ENCODE results near the gene EXOSC9. TPM values are rescaled to one million over a fixed set of nuclear protein-coding genes. Genes with fewer than 3 reads are reported as not detected.

EXOSC9 gene
- total RNA-seq, 2 experiments from 2014 or later = 54.2 to 56.8 TPM

- ChIA-PET CTCF (no interaction called here), POLR2A (no interaction called here)
- no peak for ATAC-seq
- no peaks in the 10 kb centered on the region for H3K36me3 Mint-ChIP-seq (ENCODE audit: low read depth)
- no peak overlapping the region for H3K27ac Mint-ChIP-seq
- no peak for DNase-seq
- no peaks in the 10 kb centered on the region for H3K9me3 Mint-ChIP-seq (ENCODE audit: insufficient read depth)
- no peaks in the 10 kb centered on the region for H3K4me1 Mint-ChIP-seq (ENCODE audit: low read depth)
- no peak overlapping the region for H3K4me3 Mint-ChIP-seq
- peaks cover 24% of the 10 kb centered on the region for H3K27me3 Mint-ChIP-seq (ENCODE audit: low read depth)
These were observed 27.2 kb upstream of the EXOSC9 start for GRCh38 chr4:121773883-121774282.

DNA sequence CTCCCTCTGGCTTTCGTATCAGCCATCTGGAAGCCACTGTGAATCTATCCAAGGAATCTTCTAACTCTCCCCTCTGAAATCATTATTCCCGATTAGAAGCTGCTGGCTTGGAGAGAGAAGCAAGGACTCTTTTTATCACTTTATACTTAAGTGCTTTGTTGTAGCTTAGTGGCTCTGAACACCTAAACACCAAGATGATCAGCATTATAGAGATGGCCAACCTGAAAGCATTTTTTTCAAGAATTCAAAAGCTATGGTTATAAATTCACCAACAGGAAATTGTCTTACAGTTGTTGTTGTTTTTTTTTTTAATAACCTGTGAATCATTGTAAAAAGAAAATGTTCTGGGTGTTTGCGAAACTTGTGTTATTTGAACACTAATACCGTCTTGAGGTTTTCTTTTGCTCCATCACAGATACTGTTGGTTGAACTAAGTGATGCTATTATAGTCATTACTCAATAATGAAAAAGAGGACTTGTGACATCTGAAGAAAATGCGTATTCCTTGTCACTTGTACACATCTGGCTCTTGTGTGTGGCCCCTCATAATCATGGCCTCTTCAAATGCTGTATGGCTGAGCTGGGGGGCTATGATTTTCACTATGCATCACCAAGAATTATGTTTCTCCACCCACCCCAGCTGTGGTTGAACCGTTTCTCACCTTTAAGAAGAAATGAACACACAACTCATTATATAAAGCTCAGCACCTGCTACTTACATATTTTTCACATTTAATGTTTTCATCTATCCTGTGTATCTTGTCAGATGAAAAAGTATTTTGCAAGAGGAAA is 24.3 kb upstream of the EXOSC9 start:
- Mint-ChIP-seq H3K4me3 (no peak overlapping the region), H3K27me3 (ENCODE audit: low read depth) (peaks cover 22% of the 10 kb centered on the region), H3K4me1 (ENCODE audit: low read depth) (no peaks in the 10 kb centered on the region), H3K36me3 (ENCODE audit: low read depth) (no peaks in the 10 kb centered on the region), H3K27ac (no peak overlapping the region), H3K9me3 (ENCODE audit: insufficient read depth) (no peaks in the 10 kb centered on the region)
- ChIA-PET POLR2A (no interaction called here), CTCF (interaction anchor here (1.6 kb wide), 1 partner anchor 314 kb away, joined by 3 read pairs; no protein-coding TSS in a partner anchor)
- DNase-seq (no peak), ATAC-seq (no peak)

GRCh38 chr4:121777625-121778024 is 23.5 kb upstream of the EXOSC9 start:
- Mint-ChIP-seq H3K36me3 (ENCODE audit: low read depth) (no peaks in the 10 kb centered on the region), H3K4me3 (no peak overlapping the region), H3K27me3 (ENCODE audit: low read depth) (peaks cover 21% of the 10 kb centered on the region), H3K4me1 (ENCODE audit: low read depth) (no peaks in the 10 kb centered on the region), H3K27ac (no peak overlapping the region), H3K9me3 (ENCODE audit: insufficient read depth) (no peaks in the 10 kb centered on the region)
- no peak for ATAC-seq
- POLR2A ChIA-PET = no interaction called here
- DNase-seq = no peak
- CTCF ChIA-PET = interaction anchor here (1.6 kb wide), 1 partner anchor 315 kb away, joined by 3 read pairs; no protein-coding TSS in a partner anchor

DNA sequence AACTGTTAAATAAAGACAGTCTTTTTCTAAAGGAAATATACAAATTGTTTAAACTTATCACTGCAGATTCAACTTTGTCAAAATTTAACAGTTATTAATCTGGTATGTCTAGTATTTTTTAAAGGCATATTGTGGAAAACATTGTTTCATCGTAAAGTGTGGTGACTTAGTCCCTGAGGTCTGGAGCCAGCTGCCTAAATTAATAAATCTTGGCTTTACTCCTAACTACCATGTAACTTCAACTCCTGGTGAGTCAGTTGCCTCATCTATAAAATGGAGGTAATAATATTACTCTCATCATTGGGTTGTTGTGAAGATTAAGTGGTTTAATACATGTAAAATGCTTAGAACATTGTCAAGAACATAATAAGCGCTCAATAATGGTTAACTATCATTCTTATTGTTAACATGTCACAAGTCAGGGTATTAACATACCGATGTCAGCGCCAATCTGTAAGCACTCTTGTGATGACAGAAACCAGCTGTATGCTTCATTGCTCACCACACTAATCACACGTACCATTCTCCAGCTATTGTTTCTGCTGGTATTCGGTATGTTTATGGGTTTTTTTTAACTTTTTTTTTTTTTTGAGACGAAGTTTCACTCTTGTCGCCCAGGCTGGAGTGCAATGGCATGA is 22.0 kb upstream of the EXOSC9 start:
- Mint-ChIP-seq H3K4me3 (no peak overlapping the region), H3K27me3 (ENCODE audit: low read depth) (peaks cover 29% of the 10 kb centered on the region), H3K27ac (no peak overlapping the region), H3K4me1 (ENCODE audit: low read depth) (no peaks in the 10 kb centered on the region), H3K36me3 (ENCODE audit: low read depth) (no peaks in the 10 kb centered on the region), H3K9me3 (ENCODE audit: insufficient read depth) (no peaks in the 10 kb centered on the region)
- ChIA-PET CTCF (no interaction called here), POLR2A (no interaction called here)
- DNase-seq (no peak), ATAC-seq (no peak)

GRCh38 chr4:121783210-121783609 is 17.9 kb upstream of the EXOSC9 start:
- H3K36me3 Mint-ChIP-seq (ENCODE audit: low read depth) = no peaks in the 10 kb centered on the region
- no peak overlapping the region for H3K27ac Mint-ChIP-seq
- DNase-seq (no peak), ATAC-seq (no peak)
- no peaks in the 10 kb centered on the region for H3K4me1 Mint-ChIP-seq (ENCODE audit: low read depth)
- H3K9me3 Mint-ChIP-seq (ENCODE audit: insufficient read depth) = peaks cover 6% of the 10 kb centered on the region
- peaks cover 43% of the 10 kb centered on the region for H3K27me3 Mint-ChIP-seq (ENCODE audit: low read depth)
- CTCF ChIA-PET = no interaction called here
- no peak overlapping the region for H3K4me3 Mint-ChIP-seq
- POLR2A ChIA-PET = no interaction called here

- ChIA-PET POLR2A (no interaction called here), CTCF (no interaction called here)
- Mint-ChIP-seq H3K36me3 (ENCODE audit: low read depth) (no peaks in the 10 kb centered on the region), H3K27me3 (ENCODE audit: low read depth) (peaks cover 47% of the 10 kb centered on the region), H3K4me1 (ENCODE audit: low read depth) (no peaks in the 10 kb centered on the region), H3K4me3 (no peak overlapping the region), H3K9me3 (ENCODE audit: insufficient read depth) (peaks cover 6% of the 10 kb centered on the region), H3K27ac (no peak overlapping the region)
- no peak for DNase-seq
- no peak for ATAC-seq
These were observed 16.7 kb upstream of the EXOSC9 start for GRCh38 chr4:121784401-121784800.

DNA sequence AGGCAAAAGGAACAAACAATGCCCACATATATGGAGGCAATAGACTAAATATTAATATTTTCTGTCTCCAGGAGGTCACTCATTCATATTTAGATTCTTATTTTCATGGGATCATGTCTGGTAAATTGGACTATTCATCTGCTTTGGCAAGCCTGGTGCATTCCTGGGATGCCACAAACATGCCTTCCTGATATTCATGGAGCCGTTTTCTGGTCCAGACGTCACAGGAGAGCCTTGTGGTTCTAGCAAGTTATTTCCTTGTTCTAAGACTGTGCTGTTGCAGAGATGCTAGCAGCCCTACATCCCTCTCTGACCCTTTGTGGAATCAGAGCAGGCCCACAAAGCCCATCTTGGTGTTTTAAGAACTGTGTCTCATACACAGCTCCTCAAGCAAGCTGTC is 16.1 kb upstream of the EXOSC9 start:
- Mint-ChIP-seq H3K9me3 (ENCODE audit: insufficient read depth) (peaks cover 6% of the 10 kb centered on the region), H3K4me3 (no peak overlapping the region), H3K36me3 (ENCODE audit: low read depth) (no peaks in the 10 kb centered on the region), H3K27ac (no peak overlapping the region), H3K4me1 (ENCODE audit: low read depth) (no peaks in the 10 kb centered on the region), H3K27me3 (ENCODE audit: low read depth) (peaks cover 45% of the 10 kb centered on the region)
- no peak for DNase-seq
- CTCF ChIA-PET = no interaction called here
- no peak for ATAC-seq
- POLR2A ChIA-PET = no interaction called here

DNA sequence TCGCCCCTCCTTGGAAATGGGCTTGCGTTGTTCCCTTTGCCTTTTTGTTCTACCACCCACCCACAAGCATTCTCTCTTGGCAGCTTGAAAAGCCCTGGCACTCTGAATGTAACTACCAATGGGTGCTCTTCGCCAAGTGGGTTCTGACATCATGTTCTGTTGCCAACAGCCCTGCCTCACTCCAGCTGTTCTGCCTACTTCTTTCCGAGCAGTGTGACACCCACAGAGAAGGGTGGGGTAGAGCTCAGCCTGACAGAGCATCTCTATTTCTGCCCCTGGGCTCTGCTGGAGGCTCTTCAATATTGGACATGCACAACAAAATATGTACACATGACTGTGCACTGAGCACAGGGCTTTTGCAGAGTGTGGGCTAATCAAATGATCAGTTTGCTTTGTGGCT is 15.6 kb upstream of the EXOSC9 start:
- no peak for DNase-seq
- CTCF ChIA-PET = no interaction called here
- Mint-ChIP-seq H3K27me3 (ENCODE audit: low read depth) (peaks cover 46% of the 10 kb centered on the region), H3K4me1 (ENCODE audit: low read depth) (no peaks in the 10 kb centered on the region), H3K27ac (no peak overlapping the region), H3K36me3 (ENCODE audit: low read depth) (no peaks in the 10 kb centered on the region), H3K9me3 (ENCODE audit: insufficient read depth) (peaks cover 6% of the 10 kb centered on the region), H3K4me3 (no peak overlapping the region)
- no peak for ATAC-seq
- POLR2A ChIA-PET = interaction anchor here (1.1 kb wide), 1 partner anchor 80 kb away, joined by 3 read pairs; no protein-coding TSS in a partner anchor

DNA sequence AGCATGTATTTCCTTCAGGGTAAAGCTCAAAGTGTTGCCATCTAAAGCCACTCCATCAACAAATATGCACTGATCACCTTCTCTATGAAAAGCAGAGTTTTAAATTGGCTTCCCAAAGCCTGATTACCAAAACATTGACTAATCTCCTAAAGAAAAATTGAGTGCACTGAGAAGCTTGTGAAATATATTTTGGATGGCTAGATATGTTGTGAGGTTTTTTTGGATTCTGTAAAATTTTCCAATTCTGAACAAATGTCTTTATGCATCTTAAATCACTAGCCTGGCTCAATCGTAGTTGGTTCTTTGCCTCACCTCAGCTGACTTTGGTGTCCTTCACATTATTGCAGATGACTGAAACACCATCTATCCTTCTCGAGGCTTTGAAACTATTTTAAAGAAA is 14.9 kb upstream of the EXOSC9 start:
- peaks cover 46% of the 10 kb centered on the region for H3K27me3 Mint-ChIP-seq (ENCODE audit: low read depth)
- no peak for DNase-seq
- H3K27ac Mint-ChIP-seq = no peak overlapping the region
- ATAC-seq = no peak
- ChIA-PET POLR2A (interaction anchor here (1.1 kb wide), 1 partner anchor 81 kb away, joined by 3 read pairs; no protein-coding TSS in a partner anchor), CTCF (no interaction called here)
- no peaks in the 10 kb centered on the region for H3K4me1 Mint-ChIP-seq (ENCODE audit: low read depth)
- H3K36me3 Mint-ChIP-seq (ENCODE audit: low read depth) = no peaks in the 10 kb centered on the region
- no peak overlapping the region for H3K4me3 Mint-ChIP-seq
- peaks cover 6% of the 10 kb centered on the region for H3K9me3 Mint-ChIP-seq (ENCODE audit: insufficient read depth)

DNA sequence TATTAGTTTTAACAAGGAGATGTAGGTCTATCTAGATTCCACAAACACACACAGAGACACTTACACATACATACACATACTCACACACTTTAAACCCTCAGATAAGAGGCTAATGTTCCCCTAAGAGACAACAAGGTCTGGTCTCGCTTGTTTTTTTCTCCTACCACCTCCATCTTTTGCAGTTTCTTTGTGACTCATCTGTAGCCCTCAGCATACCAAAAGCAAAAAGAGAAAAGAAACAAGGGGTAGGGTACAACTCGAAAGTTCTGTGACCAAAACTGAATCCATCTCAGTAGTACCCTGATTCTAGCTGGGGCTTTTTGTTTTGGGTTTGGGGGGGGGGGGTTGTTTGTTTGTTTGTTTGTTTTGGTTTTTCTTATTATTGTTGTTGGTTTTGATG is 12.2 kb upstream of the EXOSC9 start:
- CTCF ChIA-PET = no interaction called here
- Mint-ChIP-seq H3K4me1 (ENCODE audit: low read depth) (no peaks in the 10 kb centered on the region), H3K27me3 (ENCODE audit: low read depth) (peaks cover 38% of the 10 kb centered on the region), H3K4me3 (no peak overlapping the region), H3K9me3 (ENCODE audit: insufficient read depth) (peaks cover 6% of the 10 kb centered on the region), H3K36me3 (ENCODE audit: low read depth) (no peaks in the 10 kb centered on the region), H3K27ac (no peak overlapping the region)
- DNase-seq (no peak), ATAC-seq (no peak)
- POLR2A ChIA-PET = no interaction called here

GRCh38 chr4:121789455-121789854 is 11.7 kb upstream of the EXOSC9 start:
- no peak overlapping the region for H3K27ac Mint-ChIP-seq
- no peaks in the 10 kb centered on the region for H3K4me1 Mint-ChIP-seq (ENCODE audit: low read depth)
- ChIA-PET CTCF (no interaction called here), POLR2A (no interaction called here)
- peaks cover 38% of the 10 kb centered on the region for H3K27me3 Mint-ChIP-seq (ENCODE audit: low read depth)
- no peak overlapping the region for H3K4me3 Mint-ChIP-seq
- no peaks in the 10 kb centered on the region for H3K36me3 Mint-ChIP-seq (ENCODE audit: low read depth)
- ATAC-seq = no peak
- no peak for DNase-seq
- peaks cover 6% of the 10 kb centered on the region for H3K9me3 Mint-ChIP-seq (ENCODE audit: insufficient read depth)

DNA sequence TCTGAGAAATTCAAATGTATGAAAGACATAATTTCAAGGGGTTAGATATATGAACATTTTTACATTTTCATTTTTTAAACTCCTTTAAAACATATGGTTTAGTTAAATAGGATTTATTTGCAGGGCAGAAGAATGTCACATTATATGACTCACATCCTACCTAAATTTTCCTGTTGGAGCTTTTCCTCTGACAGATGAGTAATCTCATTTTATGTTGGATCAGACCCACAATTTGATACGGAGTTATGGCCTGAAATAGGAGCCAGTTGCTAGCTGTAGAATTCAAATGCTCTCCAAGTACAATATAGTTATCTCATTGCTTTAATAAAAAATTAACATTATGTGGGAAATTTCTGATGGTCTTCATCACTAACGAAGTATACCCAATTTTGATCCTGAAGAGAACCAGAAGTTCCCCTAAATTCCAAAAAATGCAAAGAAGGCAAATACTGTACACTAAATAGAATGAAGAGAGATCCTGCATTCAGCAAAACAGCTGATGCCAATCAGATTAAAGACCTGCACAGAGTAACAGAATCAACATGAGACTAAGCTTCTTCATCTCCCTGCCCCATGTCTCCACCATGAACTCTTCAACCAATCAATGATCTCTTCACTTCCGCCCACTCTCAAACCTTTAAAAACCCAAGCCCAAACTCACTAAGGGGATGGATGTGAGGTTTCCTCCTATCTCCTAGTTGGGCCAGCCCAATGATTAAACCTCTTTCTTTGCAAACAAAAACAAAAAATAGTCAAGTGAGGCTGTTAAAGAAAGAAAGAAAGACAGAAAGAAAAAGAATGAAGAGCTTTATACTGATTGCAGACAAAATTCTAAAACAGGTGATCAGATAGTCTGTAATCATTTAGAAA is 10.9 kb upstream of the EXOSC9 start:
- no peaks in the 10 kb centered on the region for H3K4me1 Mint-ChIP-seq (ENCODE audit: low read depth)
- no peak overlapping the region for H3K27ac Mint-ChIP-seq
- DNase-seq (no peak), ATAC-seq (no peak)
- peaks cover 35% of the 10 kb centered on the region for H3K27me3 Mint-ChIP-seq (ENCODE audit: low read depth)
- no peaks in the 10 kb centered on the region for H3K36me3 Mint-ChIP-seq (ENCODE audit: low read depth)
- H3K4me3 Mint-ChIP-seq = no peak overlapping the region
- H3K9me3 Mint-ChIP-seq (ENCODE audit: insufficient read depth) = no peaks in the 10 kb centered on the region
- POLR2A ChIA-PET = interaction anchor here (1.0 kb wide), 1 partner anchor 33 kb away, joined by 3 read pairs; no protein-coding TSS in a partner anchor
- CTCF ChIA-PET = no interaction called here

Measured in activated CD8-positive, alpha-beta T cell treated with anti-CD3 and anti-CD28 coated beads, Interleukin-2, amount 10 ng/mL, durations not matched to agents 7 days and 5 days (primary cell).